ACC112 (cell line): ENCODE results near the gene VPS16.
A peak's percentile ranks its signal among the peaks of the same experiment; 100 is the strongest.

Experiments
- H2AFZ ChIP-seq: fragments of 200-600 bp; sonication (generic); one replicate; pipeline ENCODE4 v1.6.0; 2017; ENCODE audit warnings: antibody characterized with exemption, low read length; ENCODE audit not compliant: unreplicated experiment
- H3K27ac ChIP-seq: fragments of 200-600 bp; sonication (generic); 2 replicates; pipeline ENCODE4 v1.5.1; 2014; ENCODE audit warnings: low read depth, mild to moderate bottlenecking, antibody characterized with exemption, low read length, moderate library complexity
- H3K27me3 ChIP-seq: fragments of 200-600 bp; sonication (generic); 2 replicates; pipeline ENCODE4 v1.6.1; 2014; ENCODE audit warnings: mild to moderate bottlenecking, antibody characterized with exemption, low read length, moderate library complexity, mixed read lengths; ENCODE audit not compliant: insufficient read depth
- H3K36me3 ChIP-seq: fragments of 200-600 bp; sonication (generic); 2 replicates; pipeline ENCODE4 v1.6.1; 2016; ENCODE audit warnings: mild to moderate bottlenecking, antibody characterized with exemption, low read length, moderate library complexity, mixed read lengths; ENCODE audit not compliant: insufficient read depth
- H3K4me1 ChIP-seq: fragments of 200-600 bp; sonication (generic); one replicate; pipeline ENCODE4 v1.6.1; 2016; ENCODE audit warnings: low read length, mixed read lengths; ENCODE audit not compliant: insufficient read depth, unreplicated experiment, control insufficient read depth
- H3K4me3 ChIP-seq: fragments of 200-600 bp; sonication (generic); 2 replicates; pipeline ENCODE4 v1.5.1; 2014; ENCODE audit warnings: mild to moderate bottlenecking, low read depth, low read length
- H3K79me2 ChIP-seq: fragments of 200-600 bp; sonication (generic); one replicate; pipeline ENCODE4 v1.6.0; 2016; ENCODE audit warnings: low read length; ENCODE audit not compliant: control insufficient read depth, unreplicated experiment, insufficient read depth

VPS16 gene

DNA sequence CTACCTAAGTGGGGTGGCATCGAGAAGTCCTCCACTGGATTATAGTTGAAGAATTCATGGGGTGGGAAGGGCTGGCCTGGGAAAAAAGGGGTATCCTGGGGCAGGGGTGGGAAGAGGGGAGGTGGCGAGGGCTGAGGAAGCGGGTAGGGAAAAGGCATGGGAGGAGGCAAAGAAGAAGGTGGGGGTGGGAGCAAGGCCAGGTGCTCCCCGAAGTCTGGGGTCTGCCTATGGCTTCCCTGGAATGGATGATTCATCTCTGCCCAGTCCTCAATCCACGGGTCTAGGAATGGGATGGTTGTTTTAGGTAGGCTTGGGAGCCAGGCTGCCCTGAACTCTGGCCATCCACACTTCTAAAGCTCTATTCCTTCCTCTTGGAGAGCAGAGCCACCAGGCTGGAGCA, 4.5 kb upstream of the VPS16 start:
- H3K36me3 ChIP-seq, result peaks cover 27% of the 10 kb centered on the region; the same call in 1 of the 2 replicates
- no peak overlapping the region for H3K27ac ChIP-seq
- H2AFZ ChIP-seq, result no peak overlapping the region
- H3K4me1 ChIP-seq, result peaks cover 21% of the 10 kb centered on the region
- H3K4me3 ChIP-seq, result no peak overlapping the region
- peaks cover 13% of the 10 kb centered on the region for H3K79me2 ChIP-seq
- no peaks in the 10 kb centered on the region for H3K27me3 ChIP-seq

DNA sequence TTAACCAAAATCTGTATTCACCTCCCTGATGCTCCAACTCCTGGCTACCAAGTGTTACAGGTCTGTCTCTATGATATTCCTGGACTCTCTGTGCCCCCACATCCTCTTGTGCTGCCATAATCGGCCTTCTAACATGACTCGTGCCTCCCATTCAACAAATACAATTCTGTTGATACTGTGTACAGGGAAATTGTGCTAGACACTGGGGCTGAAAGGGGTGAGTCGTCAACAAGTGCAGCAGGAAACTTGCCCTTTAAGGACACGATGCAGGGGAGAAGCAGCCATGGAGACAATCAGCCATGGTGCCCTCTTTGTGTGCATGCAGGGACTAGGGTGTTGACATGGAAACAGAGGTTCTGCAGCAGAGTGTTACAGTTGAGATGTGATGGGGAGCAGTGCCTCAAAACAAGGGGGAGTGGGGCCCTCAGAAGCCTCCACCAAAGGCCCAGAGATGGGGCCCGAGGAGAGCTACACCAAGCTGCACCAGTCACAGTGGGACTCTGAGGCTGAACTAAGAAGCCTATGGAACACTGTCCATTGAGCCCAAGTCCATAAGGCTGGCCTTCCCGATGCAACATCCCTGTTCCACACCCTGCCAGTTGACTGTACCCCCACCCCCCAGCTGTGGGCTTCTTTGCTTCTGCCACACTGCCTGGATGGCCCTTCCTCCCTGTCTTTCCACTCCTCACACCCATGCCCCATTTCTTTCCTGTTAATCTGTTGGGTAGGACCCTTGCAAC, 3.2 kb upstream of the VPS16 start:
- H3K4me1 ChIP-seq, result peaks cover 14% of the 10 kb centered on the region
- H3K79me2 ChIP-seq, result peaks cover 25% of the 10 kb centered on the region
- H3K27me3 ChIP-seq, result no peaks in the 10 kb centered on the region
- peaks cover 27% of the 10 kb centered on the region; the same call in 1 of the 2 replicates for H3K36me3 ChIP-seq
- H2AFZ ChIP-seq, result no peak overlapping the region
- no peak overlapping the region for H3K27ac ChIP-seq
- H3K4me3 ChIP-seq, result no peak overlapping the region

DNA sequence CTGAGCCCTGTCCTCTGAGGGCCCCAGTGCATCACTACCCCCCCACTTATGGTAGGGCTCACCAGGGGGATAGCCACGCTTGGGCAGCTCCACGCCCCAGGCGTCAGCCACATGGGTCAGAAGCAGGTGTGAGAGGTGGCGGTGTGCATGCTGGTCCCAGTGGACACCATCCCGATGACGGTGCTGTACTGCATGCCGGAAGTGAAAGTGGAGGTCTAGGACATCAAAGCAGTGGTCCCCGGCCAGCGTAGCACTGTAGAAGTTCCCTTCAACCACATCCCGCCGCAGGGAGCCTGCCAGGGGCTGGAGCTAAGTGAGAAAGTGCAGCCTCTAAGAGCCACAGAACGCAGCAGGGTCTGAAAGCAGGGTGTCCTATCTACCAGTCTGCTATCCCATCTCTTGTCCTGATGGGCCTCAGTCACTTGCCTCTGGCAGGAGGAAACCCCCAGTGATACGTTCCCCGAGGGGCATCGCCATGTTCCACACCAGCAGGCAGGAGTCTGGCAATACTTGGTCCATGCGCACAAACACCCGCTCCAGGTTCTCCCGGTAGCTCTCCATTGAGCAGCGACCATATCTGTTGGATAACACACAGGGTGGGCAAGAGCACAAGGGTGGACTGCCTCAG, 2.3 kb upstream of the VPS16 start:
- peaks cover 27% of the 10 kb centered on the region; the same call in 1 of the 2 replicates for H3K36me3 ChIP-seq
- no peak overlapping the region for H2AFZ ChIP-seq
- H3K79me2 ChIP-seq, result peaks cover 29% of the 10 kb centered on the region
- no peaks in the 10 kb centered on the region for H3K27me3 ChIP-seq
- H3K4me1 ChIP-seq, result peaks cover 8% of the 10 kb centered on the region
- H3K27ac ChIP-seq, result no peak overlapping the region
- H3K4me3 ChIP-seq, result no peak overlapping the region

DNA sequence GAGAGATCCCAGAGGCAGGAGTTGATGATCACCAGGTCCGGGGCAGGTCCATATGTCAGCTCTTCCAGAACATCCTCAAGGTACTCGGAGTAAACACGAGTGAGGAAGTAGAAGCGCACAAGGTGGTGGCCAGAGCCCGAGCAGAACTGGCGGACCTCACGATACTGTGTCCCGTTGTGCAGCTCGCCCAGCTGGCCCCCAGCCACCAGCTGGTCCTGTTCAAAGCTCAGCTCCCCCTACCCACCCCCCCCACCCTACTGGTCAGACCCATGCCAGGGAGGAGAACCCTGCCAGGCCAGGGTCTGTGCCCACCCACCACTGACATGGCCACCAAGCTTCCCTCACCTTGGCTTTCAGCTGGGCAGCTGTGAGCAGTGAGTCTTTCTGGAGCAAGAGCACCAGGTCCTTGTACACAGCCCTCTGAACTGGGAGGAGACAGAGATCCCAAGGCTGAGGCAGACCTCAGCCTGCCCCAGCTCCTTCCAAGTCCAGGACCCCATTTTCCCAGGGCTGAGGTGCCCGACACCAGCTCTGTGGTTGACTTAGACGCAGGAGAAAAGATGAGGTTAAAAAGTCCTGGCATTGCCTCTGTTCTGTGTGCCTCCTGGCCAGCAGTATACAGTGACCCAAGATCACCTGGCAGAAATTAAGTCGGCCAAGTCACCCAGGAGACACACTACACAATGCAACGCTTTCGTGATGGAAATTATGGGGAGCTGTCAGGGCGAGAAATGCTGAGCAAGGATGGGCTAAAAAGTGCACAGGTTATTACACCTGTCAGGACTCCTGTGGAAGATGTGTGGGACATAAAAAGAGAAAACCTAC, 1.5 kb upstream of the VPS16 start:
- Histone ChIP-seq H3K27me3 (no peaks in the 10 kb centered on the region), H3K36me3 (peaks cover 27% of the 10 kb centered on the region; the same call in 1 of the 2 replicates), H3K27ac (no peak overlapping the region), H2AFZ (peak overlapping the region; percentile 64), H3K4me3 (peak overlapping the region; percentile 85), H3K79me2 (peaks cover 29% of the 10 kb centered on the region), H3K4me1 (peaks cover 8% of the 10 kb centered on the region)

DNA sequence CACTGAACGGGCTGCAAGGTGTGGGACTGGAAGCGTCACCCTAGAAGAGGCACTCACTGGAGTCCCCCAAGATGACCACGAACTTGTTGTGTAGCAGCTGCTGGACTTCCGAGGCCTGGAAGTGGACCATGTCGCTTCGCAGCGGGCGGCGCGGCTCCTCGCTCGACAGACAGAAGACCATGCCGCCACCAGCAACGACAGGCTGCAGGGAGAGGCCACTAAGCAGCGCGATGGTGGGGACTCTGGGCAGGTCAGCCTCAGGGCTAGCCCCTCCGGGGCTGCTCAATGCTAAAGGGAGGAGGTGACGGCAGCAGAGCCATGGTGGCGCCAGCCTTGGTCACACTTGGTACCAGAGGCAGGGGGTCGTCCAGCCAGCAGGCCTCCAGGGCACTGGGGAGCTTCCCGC, 810 bp upstream of the VPS16 start:
- H3K27me3 ChIP-seq, result no peaks in the 10 kb centered on the region
- H2AFZ ChIP-seq, result peak overlapping the region; percentile 64
- H3K4me1 ChIP-seq, result peaks cover 8% of the 10 kb centered on the region
- H3K36me3 ChIP-seq, result peaks cover 31% of the 10 kb centered on the region
- H3K4me3 ChIP-seq, result peak overlapping the region; percentile 85
- peak overlapping the region; percentile 69; the same call in 1 of the 2 replicates for H3K27ac ChIP-seq
- H3K79me2 ChIP-seq, result peaks cover 29% of the 10 kb centered on the region

DNA sequence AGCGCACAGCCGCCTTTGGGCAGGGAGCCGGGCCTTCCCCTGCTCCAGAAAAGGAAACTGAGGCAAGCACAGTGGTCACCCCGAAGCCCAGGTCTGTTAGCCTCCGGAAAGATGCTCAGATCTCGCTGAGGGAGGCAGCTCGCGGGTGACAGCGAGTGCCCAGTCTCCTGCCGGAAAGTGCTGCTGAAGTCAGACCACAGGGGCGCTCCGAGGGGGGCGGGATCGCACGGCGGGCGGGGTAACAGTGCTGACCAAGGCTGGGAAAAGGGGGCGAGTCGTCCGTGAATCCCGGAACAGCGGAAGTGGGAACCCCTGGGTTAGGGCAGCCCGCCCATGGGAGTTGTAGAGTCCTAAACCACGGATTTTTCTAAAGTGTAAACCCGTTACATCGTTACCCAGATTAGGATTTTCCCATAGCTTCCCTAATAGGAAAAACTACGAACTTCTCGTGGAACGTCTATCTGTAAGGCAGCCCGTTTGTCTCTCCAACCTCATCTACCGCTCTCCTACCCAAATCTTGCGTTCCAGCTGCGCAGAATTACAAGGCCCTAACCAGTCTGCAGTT, 504 bp downstream of the VPS16 start:
- Histone ChIP-seq H3K27ac (peak overlapping the region; percentile 62), H2AFZ (peak overlapping the region; percentile 76), H3K79me2 (peaks cover 29% of the 10 kb centered on the region), H3K4me3 (peak overlapping the region; percentile 85), H3K36me3 (peaks cover 28% of the 10 kb centered on the region), H3K27me3 (no peaks in the 10 kb centered on the region), H3K4me1 (peaks cover 8% of the 10 kb centered on the region)

DNA sequence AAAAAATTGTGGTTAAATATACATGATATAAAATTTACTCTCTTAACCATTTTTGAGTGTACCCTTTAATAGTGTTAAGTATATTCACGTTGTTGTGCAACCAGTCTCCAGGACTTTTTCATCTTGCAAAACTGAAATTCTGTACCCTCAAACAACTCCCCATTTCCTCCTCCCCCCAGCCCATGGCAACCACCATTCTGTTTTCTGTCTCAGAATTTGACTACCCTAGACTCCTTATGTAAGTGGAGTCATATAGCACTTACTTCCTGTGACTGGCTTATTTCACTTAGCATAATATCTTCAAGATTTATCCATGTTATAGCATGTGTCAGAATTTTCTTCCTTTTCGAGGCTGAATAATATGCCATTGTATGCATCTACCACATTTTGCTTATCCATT, 5.1 kb downstream of the VPS16 start:
- no peak overlapping the region for H3K4me3 ChIP-seq
- no peaks in the 10 kb centered on the region for H3K27me3 ChIP-seq
- H3K4me1 ChIP-seq, result no peaks in the 10 kb centered on the region
- no peak overlapping the region for H3K27ac ChIP-seq
- no peak overlapping the region for H2AFZ ChIP-seq
- peaks cover 8% of the 10 kb centered on the region for H3K36me3 ChIP-seq
- H3K79me2 ChIP-seq, result peaks cover 22% of the 10 kb centered on the region

DNA sequence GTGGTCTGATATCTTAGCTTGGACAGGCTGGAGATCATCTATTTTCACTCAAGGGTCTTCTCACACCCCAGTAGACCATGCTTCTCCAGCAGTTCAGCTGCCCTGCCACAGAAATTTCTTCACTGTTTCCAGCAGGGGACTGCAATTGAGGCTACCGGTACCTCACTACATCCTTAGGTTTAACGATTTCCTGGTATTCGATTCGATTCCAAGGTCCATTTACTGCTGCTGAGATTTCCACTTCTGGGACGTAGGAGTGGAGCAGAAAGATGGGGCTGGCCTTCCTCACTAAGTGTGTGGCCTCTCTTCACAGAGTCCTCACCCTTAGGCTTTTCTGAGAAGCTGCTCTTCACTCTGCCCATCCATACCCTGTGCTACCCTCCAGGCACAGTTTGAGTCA, 6.2 kb downstream of the VPS16 start:
- peaks cover under 1% of the 10 kb centered on the region for H3K4me1 ChIP-seq
- H3K79me2 ChIP-seq, result peaks cover 15% of the 10 kb centered on the region
- no peak overlapping the region for H3K4me3 ChIP-seq
- peaks cover 8% of the 10 kb centered on the region for H3K36me3 ChIP-seq
- H3K27ac ChIP-seq, result no peak overlapping the region
- H3K27me3 ChIP-seq, result no peaks in the 10 kb centered on the region
- H2AFZ ChIP-seq, result no peak overlapping the region

DNA sequence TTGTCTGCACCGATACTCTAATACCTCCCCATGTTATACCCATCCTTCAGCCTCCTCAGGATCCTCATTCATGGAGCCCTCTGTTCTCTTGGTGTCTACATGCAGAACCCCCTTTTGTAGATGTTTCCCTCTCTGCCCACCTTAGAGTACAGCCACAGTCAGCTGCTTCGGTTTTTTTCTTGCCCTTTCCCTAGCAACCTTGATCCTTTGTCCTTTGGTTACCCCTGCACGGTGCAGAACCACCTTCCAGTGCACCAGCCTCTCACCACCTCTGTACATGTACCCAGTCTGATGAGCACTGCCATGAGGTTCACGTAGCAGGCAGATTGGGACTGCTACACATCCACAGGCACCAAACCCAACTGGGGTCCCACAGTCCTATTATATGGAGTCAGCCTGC, 7.3 kb downstream of the VPS16 start:
- no peaks in the 10 kb centered on the region for H3K27me3 ChIP-seq
- peaks cover 8% of the 10 kb centered on the region for H3K36me3 ChIP-seq
- no peak overlapping the region for H2AFZ ChIP-seq
- H3K4me3 ChIP-seq, result no peak overlapping the region
- H3K4me1 ChIP-seq, result peaks cover 7% of the 10 kb centered on the region
- no peak overlapping the region for H3K27ac ChIP-seq
- H3K79me2 ChIP-seq, result peaks cover 7% of the 10 kb centered on the region

DNA sequence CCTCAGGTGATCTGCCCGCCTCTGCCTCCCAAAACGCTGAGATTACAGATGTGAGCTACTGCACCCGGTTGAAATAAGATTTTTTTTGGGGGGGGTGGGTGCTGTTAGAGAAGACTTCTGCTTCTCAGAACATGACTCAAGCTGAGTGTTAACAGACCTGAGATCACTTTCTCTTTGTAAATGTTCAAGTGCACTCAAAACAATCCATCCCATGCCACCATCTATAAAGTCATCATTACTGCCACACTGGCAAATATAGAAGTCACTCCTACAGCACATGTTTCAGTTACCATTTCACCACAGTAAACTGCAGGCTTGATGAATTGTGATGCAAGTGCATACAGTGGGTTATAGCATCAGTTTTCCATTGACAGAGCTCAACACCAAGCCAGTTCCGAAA, 9.0 kb downstream of the VPS16 start:
- Histone ChIP-seq H3K36me3 (peaks cover 3% of the 10 kb centered on the region; the same call in 1 of the 2 replicates), H2AFZ (no peak overlapping the region), H3K79me2 (peaks cover 5% of the 10 kb centered on the region), H3K27me3 (no peaks in the 10 kb centered on the region), H3K27ac (no peak overlapping the region), H3K4me3 (no peak overlapping the region), H3K4me1 (peaks cover 7% of the 10 kb centered on the region)
